Smooth muscle cell (in vitro differentiated cells): ENCODE data around the gene PTGFRN. TPM values are rescaled to one million over a fixed set of nuclear protein-coding genes. Genes with fewer than 3 reads are reported as not detected.
A peak's percentile ranks its signal among the peaks of the same experiment; 100 is the strongest.

Experiments used
- DNase-seq: peaks from one replicate; lab custom pipeline; 2025; ENCODE audit not compliant: unreplicated experiment; lab: John Stamatoyannopoulos, UW
- H2AFZ ChIP-seq: fragments of 200-600 bp; sonication (generic); 2 replicates; pipeline ENCODE4 v1.6.0; 2016; ENCODE audit warnings: antibody characterized with exemption, low read depth, mild to moderate bottlenecking
- H3F3A ChIP-seq: fragments of 200-600 bp; sonication (generic); 2 replicates; pipeline ENCODE4 v1.6.0; 2017; ENCODE audit warnings: antibody characterized with exemption, low read depth
- H3K27ac ChIP-seq: fragments of 200-600 bp; sonication (generic); 2 replicates; pipeline ENCODE4 v1.5.1; 2016; ENCODE audit warnings: low read depth, mild to moderate bottlenecking
- H3K27me3 ChIP-seq: fragments of 200-600 bp; sonication (generic); 2 replicates; pipeline ENCODE4 v1.6.1; 2016; ENCODE audit warnings: low read depth, mild to moderate bottlenecking
- H3K36me3 ChIP-seq: fragments of 200-600 bp; sonication (generic); 2 replicates; pipeline ENCODE4 v1.5.1; 2016; ENCODE audit warnings: low read depth
- H3K4me1 ChIP-seq: fragments of 200-600 bp; sonication (generic); 2 replicates; pipeline ENCODE4 v1.5.1; 2016; ENCODE audit warnings: low read depth
- H3K4me2 ChIP-seq: fragments of 200-600 bp; sonication (generic); 2 replicates; pipeline ENCODE4 v1.6.0; 2016; ENCODE audit warnings: mild to moderate bottlenecking
- H3K4me3 ChIP-seq: fragments of 200-600 bp; sonication (generic); 2 replicates; pipeline ENCODE4 v1.5.1; 2016; ENCODE audit warnings: mild to moderate bottlenecking
- H3K79me2 ChIP-seq: fragments of 200-600 bp; sonication (generic); 2 replicates; pipeline ENCODE4 v1.6.0; 2016; ENCODE audit warnings: low read depth, mild to moderate bottlenecking
- H3K9ac ChIP-seq: fragments of 200-600 bp; sonication (generic); 2 replicates; pipeline ENCODE4 v1.6.0; 2016; ENCODE audit warnings: low read depth
- H3K9me3 ChIP-seq: fragments of 200-600 bp; sonication (generic); replicated peaks from 2 replicates; pipeline ENCODE4 v1.5.1; 2016; ENCODE audit warnings: low read depth
- H4K20me1 ChIP-seq: fragments of 200-600 bp; sonication (generic); 2 replicates; pipeline ENCODE4 v1.6.0; 2016; ENCODE audit warnings: low read depth
- CTCF ChIP-seq: fragments of 200-600 bp; sonication (generic); IDR thresholded peaks from 2 replicates; pipeline ENCODE4 v1.5.1; 2017; ENCODE audit warnings: borderline replicate concordance, mild to moderate bottlenecking, antibody characterized with exemption; ENCODE audit not compliant: insufficient read depth, poor library complexity, severe bottlenecking
- WGBS: methylation state at CpG from one replicate; pipeline ENCODE4 v1.1.7; 2016; ENCODE audit warnings: low lambda C conversion rate; 5-methylcytosine and 5-hydroxymethylcytosine counted together
- polyA plus RNA-seq: library from polyadenylated mRNA; unstranded; fragments of >200 nt; fragmentation: Nextera tagmentation; extraction: Ambion mirVana; gene quantifications from 2 replicates; pipeline ENCODE4 v1.2.1, GENCODE V29; 2016
- total RNA-seq: library from RNA; depleted of rRNA; stranded (reverse); fragments of >200 nt; gene quantifications from 2 replicates; pipeline ENCODE4 v1.2.3, GENCODE V29; 2014

Gene PTGFRN
- total and polyA plus RNA-seq, 2 experiments from 2014 or later: 64.2 to 97.9 TPM

GRCh38 chr1:117015724-117016123 is 106.0 kb downstream of the PTGFRN start:
- H3K4me1 ChIP-seq: no peaks in the 10 kb centered on the region
- no peaks in the 10 kb centered on the region for H3F3A ChIP-seq
- TF ChIP-seq CTCF: no peak
- no peaks in the 10 kb centered on the region for H3K79me2 ChIP-seq
- H3K9me3 ChIP-seq: no peaks in the 10 kb centered on the region
- peak overlapping the region; percentile 30 for H3K27ac ChIP-seq
- no peaks in the 10 kb centered on the region for H4K20me1 ChIP-seq
- H3K4me3 ChIP-seq: no peak overlapping the region
- H3K27me3 ChIP-seq: no peaks in the 10 kb centered on the region
- H2AFZ ChIP-seq: no peak overlapping the region
- no peak for DNase-seq
- 83% methylated on average over 3 of the region's 3 CpGs for WGBS
- H3K4me2 ChIP-seq: no peak overlapping the region
- H3K9ac ChIP-seq: no peak overlapping the region
- no peaks in the 10 kb centered on the region for H3K36me3 ChIP-seq

GRCh38 chr1:117017062-117017461 is 107.3 kb downstream of the PTGFRN start:
- no peak for DNase-seq
- no peaks in the 10 kb centered on the region for H3F3A ChIP-seq
- WGBS: 87% methylated on average over 4 of the region's 4 CpGs
- H3K4me3 ChIP-seq: no peak overlapping the region
- no peaks in the 10 kb centered on the region for H3K9me3 ChIP-seq
- H2AFZ ChIP-seq: no peak overlapping the region
- no peaks in the 10 kb centered on the region for H3K79me2 ChIP-seq
- H3K36me3 ChIP-seq: no peaks in the 10 kb centered on the region
- no peaks in the 10 kb centered on the region for H3K27me3 ChIP-seq
- H4K20me1 ChIP-seq: no peaks in the 10 kb centered on the region
- no peak overlapping the region for H3K4me2 ChIP-seq
- no peaks in the 10 kb centered on the region for H3K4me1 ChIP-seq
- TF ChIP-seq CTCF: no peak
- H3K9ac ChIP-seq: no peak overlapping the region
- H3K27ac ChIP-seq: no peak overlapping the region

DNA sequence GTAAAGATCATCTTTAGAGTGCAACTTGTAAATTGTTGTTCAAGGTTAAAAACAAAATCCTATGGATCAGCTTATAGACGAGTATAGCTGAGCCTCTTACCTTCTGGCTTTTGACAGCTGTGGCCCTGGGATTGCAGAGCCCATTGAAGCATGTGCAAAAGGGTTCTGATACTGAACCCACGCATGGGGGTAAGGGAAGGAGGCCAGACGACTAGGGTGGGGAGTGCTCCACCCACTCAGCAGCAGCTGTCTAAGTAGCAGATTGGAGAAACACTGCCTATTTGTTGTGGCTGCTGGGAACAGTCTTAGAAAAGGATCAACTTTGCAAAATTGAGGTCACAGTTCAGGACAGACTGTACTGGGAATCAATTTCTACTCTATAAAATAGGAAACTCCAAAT is 107.9 kb downstream of the PTGFRN start:
- Histone ChIP-seq H3K4me1 (no peaks in the 10 kb centered on the region), H3K27me3 (no peaks in the 10 kb centered on the region), H3K4me3 (no peak overlapping the region), H4K20me1 (no peaks in the 10 kb centered on the region), H3K27ac (no peak overlapping the region), H3K4me2 (peak overlapping the region; percentile 10), H3K36me3 (no peaks in the 10 kb centered on the region), H2AFZ (no peak overlapping the region), H3F3A (no peaks in the 10 kb centered on the region), H3K79me2 (no peaks in the 10 kb centered on the region), H3K9ac (no peak overlapping the region), H3K9me3 (no peaks in the 10 kb centered on the region)
- DNase-seq: no peak
- 30% methylated on average over 3 of the region's 3 CpGs for WGBS
- TF ChIP-seq CTCF: no peak

GRCh38 chr1:117020526-117021156 is 110.9 kb downstream of the PTGFRN start:
- H3K4me2 ChIP-seq: no peak overlapping the region
- 58% methylated on average over 1 of the region's 1 CpG for WGBS

More at GRCh38 chr1:117020526-117021156, 110.9 kb downstream of the PTGFRN start:
- TF ChIP-seq CTCF: no peak
- Histone ChIP-seq H3K27ac (no peak overlapping the region), H3K9ac (no peak overlapping the region), H3K4me3 (no peak overlapping the region), H4K20me1 (no peaks in the 10 kb centered on the region), H2AFZ (no peak overlapping the region), H3K4me1 (no peaks in the 10 kb centered on the region), H3K9me3 (no peaks in the 10 kb centered on the region), H3K27me3 (no peaks in the 10 kb centered on the region), H3F3A (no peaks in the 10 kb centered on the region), H3K36me3 (no peaks in the 10 kb centered on the region), H3K79me2 (no peaks in the 10 kb centered on the region)
- DNase-seq: no peak
